GM18505 (cell line): ENCODE results near the gene NEK5.

ENCODE experiments used
- ATAC-seq: cut with Tn5 transposase; IDR thresholded peaks from one replicate; pipeline ENCODE4 v1.9.1; 2021; ENCODE audit not compliant: unreplicated experiment
- POLR2A ChIP-seq: IDR thresholded peaks from 4 replicates; pipeline ENCODE4 v1.6.1; 2011; ENCODE audit warnings: borderline replicate concordance; ENCODE audit not compliant: insufficient read depth, insufficient read length; ENCODE audit errors: extremely low read depth

NEK5 gene

GRCh38 chr13:52160053-52160452, 31.2 kb upstream of the NEK5 start:
- ATAC-seq: no peak

GRCh38 chr13:52159159-52159982, 30.5 kb upstream of the NEK5 start, which contains the start of gene NEK3:
Gene NEK3, minus strand, starts transcription at chr13:52159597. Its CDS starts 3,406 bp downstream, at chr13:52156191.
- TF ChIP-seq POLR2A: no peak
- ATAC-seq: peak; percentile 80

More at GRCh38 chr13:52160053-52160452, 31.2 kb upstream of the NEK5 start:
- TF ChIP-seq POLR2A: no peak

DNA sequence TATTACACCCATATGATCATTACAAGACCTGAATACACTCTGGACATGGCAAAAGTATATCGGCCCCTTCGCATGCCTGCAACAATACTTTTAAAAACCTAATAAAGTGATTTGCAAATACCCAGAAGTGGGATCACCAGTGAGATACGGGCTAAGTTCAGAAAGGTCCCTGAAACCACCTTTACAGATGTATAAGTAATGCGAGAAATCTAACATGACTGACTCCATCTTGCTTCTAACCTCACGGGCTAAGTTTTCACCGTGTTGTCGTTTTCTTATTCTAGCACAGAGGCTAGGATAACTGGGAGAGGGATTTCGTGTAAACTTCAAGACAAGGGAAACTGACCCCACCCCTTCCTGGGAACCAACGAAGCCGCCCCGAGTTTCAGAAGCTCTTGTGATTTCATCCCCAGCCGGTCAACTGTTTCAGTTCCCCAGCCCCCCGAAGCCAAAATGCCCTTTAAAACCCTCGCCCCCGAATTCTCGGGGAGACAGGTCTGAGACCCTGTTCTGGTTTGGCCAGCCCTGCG, 29.8 kb upstream of the NEK5 start:
- no peak for TF ChIP-seq POLR2A
- ATAC-seq: peak; percentile 16

GRCh38 chr13:52156724-52157261, 27.9 kb upstream of the NEK5 start:
- ATAC-seq: no peak
- no peak for TF ChIP-seq POLR2A

DNA sequence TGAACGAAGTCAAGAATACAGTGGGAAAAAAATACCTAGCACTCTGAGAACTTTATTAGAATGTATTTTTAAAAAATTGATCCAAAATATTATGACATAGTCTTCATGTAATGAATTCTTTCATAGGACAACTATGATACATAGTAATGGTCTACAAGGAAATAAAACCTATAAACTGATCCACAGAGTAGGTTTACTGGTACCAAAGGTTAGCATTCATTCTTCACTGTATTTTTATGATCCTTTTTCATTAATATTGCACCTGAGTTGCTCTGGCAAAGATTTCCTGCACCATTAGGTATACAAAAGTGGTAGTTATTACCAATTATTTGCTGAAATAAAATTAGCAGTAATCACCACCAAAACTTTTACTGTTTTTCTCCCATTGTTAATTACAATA, 26.3 kb upstream of the NEK5 start:
- ATAC-seq: no peak
- TF ChIP-seq POLR2A: no peak

GRCh38 chr13:52147225-52147624, 18.4 kb upstream of the NEK5 start:
- TF ChIP-seq POLR2A: no peak
- ATAC-seq: no peak

DNA sequence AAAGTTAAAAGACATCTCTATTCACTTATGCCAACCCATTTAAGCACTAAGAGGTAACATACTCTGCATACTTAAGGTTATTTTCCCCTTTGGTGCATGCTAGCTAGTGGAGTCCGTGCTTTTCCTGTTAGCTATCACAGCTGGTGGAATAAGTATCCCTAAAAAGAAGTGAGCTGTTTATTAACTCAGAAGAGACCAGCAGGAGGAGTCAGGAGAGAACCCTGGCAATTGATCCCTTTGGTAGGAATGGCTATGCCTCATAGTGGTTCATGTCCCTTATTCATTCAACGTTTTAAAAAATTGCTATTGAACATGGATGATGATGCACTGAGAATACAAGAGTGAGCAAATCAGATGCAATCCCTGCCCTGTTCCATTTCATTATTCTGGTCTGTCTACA, 12.4 kb upstream of the NEK5 start:
- TF ChIP-seq POLR2A: no peak
- ATAC-seq: no peak

GRCh38 chr13:52137489-52137888, 8.6 kb upstream of the NEK5 start:
- TF ChIP-seq POLR2A: no peak
- no peak for ATAC-seq

DNA sequence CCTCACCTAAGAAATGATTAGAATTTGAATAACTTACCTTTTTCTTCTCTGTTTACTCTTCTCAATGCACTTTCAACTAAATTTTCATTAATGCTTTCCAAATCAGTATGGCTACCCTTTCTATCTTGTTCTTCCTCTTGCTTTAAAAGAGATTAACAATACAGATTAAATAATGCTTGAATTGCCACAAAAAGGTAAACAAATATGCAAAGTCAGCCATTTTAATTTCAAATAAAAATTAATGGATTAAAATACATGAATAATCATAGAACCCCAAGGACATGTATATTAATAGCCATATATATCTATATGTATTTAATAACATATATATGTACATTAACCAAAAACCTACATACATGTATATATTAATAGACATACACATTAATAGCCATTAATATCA, 7.9 kb upstream of the NEK5 start:
- no peak for TF ChIP-seq POLR2A
- no peak for ATAC-seq

DNA sequence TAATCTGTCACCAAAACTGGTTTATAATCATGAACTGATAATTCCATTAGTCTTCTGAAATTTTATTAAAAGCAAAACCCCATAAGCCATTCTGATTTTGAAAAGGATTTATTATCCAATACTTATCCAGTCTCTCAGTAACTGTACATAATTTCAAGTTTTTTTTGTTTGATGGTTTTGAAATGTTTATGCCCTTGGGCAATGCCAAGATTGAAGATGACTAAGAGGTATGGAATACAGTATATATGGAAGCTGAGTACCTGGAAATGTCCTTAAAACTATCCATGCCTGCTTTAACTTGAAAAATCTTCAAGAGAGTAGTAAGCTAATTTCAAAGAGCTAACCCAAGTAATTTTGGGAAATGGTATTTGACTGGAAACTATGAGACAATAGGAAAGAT, 1.8 kb upstream of the NEK5 start:
- ATAC-seq: no peak
- TF ChIP-seq POLR2A: no peak

DNA sequence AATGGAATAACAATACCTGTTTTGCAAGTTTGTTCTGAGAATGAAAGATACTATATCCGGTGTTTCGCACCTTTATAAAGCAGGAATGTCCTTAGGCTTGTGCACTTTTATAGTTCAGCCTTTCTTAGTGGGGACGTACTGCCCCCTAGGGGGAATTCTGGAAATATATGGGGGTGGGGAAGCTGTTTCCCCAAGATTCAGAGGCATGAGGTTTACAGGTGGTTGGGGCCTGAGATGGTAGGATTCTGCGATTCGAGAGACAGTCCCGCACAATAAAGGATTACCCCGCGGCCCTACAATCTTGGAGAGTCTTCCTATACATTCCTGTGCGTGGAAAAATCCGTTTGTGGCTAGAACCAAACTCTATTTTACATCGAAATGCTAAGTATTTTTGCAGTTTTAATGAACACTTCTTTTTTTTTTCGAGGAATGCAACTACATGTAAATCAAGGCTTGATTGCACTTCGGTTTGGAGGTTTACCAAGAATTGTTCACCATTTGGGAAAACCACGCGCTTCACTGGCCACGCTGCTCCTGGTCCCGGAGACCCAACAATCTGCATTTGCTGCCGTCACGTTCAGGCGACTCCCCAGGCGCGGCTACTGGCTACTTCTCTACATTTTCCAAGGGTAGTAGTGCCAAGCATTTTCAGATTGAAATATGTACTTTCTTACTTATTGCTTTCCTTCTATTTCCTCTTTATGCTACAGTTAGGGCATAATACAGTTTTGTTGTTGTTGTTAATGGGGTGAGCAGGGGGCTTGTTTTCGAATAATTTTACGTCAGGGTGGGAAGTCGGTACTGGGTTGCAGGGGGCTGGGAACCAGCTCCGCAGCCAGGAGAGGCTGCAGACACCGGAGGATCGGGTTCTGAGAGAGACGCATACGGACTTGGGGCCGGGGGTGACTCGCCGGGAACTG, 830 bp downstream of the NEK5 start:
- TF ChIP-seq POLR2A: no peak
- peak; percentile 21 for ATAC-seq

GRCh38 chr13:52127378-52127777, 1.5 kb downstream of the NEK5 start:
- no peak for ATAC-seq
- TF ChIP-seq POLR2A: no peak

DNA sequence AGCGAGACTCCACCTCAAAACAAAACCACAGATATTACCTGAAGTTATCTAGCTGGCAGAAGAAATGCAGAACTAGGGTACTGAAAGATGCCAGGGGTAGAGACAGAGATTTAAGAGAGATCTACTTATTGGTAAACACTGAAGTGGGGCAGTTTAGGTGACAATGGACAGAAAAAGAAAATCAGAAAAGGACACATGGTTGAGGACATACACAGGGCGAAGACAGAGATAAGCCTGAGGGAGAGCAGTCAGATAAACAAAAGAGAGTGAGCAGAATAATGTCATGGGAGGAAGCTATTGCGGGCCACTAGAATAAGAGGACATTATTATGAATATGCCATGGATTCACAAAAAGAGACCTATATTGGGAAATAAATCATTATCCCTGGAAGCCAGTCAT, 3.3 kb downstream of the NEK5 start:
- ATAC-seq: no peak

More for the DNA sequence above, 3.3 kb downstream of the NEK5 start:
- no peak for TF ChIP-seq POLR2A
